Measurements from ENCODE around the gene CXCL11.
"Not testable (repeated sequence)": the region's sequence is repeated elsewhere in the genome, so short reads cannot be mapped to it uniquely, and the experiment has no call there.

Gene CXCL11

GRCh38 chr4:76044686-76045085 lies 8.8 kb upstream of the CXCL11 start:
- not testable (repeated sequence) for H3K27ac ChIP-seq; DNase-seq (ENCODE audit: low read depth, low spot score)

GRCh38 chr4:76043306-76043705 lies 7.4 kb upstream of the CXCL11 start:
- not testable (repeated sequence) for DNase-seq (ENCODE audit: low read depth, low spot score); H3K27ac ChIP-seq

DNA sequence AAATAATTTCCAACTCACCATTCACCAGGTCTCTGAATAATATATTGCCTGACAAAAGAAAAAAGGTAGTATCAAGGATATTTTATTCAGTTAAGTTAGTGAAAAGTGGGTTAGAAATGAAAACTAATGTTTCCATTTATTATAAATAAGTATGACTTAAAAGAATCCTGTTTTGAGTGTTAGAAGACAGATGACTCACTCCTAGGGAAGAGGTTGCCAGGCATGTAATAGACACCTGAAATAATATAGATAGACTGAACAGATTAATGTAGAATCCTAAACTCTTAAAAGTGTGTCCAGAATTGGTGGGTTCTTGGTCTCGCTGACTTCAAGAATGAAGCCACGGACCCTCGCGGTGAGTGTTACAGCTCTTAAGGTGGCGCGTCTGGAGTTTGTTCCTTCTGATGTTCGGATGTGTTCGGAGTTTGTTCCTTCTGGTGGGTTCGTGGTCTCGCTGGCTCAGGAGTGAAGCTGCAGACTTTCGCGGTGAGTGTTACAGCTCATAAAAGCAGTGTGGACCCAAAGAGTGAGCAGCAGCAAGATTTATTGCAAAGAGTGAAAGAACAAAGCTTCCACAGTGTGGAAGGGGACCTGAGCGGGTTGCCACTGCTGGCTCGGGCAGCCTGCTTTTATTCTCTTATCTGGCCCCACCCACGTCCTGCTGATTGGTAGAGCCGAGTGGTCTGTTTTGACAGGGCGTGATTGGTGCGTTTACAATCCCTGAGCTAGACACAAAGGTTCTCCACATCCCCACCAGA lies 6.5 kb upstream of the CXCL11 start:
- H3K27ac ChIP-seq; DNase-seq (ENCODE audit: low read depth, low spot score): not testable (repeated sequence)

DNA sequence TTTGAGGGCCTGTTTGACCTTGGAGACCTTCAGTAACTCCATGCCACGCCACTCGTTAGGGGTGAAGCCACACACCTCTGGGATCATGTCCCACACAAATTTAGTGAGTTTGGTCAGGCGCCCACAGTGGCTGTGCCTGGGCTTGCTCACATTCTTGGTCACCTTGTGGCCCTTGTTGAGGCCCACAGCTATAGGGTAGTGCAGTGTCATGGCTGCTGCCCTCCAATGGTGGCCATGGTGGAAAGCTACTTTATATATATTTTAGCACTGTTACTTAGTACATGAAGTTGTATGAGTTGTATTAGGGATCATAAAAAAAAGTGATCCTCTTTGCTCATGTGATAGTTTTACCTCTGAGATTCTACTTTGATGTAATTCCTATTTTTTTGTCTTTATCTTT lies 985 bp upstream of the CXCL11 start:
- H3K27ac ChIP-seq: no peak overlapping the region
- no peak for DNase-seq (ENCODE audit: low read depth, low spot score)

DNA sequence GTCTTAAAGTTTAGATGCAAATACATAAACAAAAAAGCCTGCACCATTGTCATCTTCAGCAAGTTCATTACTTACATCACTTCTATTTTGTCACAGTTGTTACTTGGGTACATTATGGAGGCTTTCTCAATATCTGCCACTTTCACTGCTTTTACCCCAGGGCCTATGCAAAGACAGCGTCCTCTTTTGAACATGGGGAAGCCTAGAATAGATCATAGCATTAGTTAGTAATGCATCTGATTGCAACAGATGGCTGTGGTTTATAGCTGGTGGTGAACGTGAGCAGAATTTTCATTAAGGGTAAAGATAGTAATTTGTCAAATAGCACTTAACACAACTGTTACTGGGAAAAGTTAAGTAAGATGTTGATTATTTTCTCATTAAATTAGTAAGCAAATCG lies 729 bp downstream of the CXCL11 start:
- DNase-seq (ENCODE audit: low read depth, low spot score): no peak

DNA sequence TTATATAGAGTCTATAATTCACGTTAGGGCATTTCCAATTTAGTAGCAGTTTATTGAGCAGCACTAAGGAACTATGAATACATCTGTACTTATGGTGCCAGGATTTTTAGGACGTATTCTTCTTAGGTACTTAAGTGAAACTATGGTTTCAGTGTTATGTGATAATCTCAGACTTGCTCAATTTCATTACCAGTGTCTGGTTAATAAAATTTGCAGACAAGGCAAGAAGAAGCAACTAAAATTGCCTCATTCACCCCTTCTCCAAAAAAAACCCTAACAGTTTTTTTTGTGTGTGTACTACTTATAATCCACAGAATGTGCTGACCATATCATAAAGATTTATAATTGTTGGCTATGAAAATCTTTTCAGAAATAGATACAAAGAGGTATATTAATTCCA lies 6.6 kb downstream of the CXCL11 start:
- no peak for DNase-seq (ENCODE audit: low read depth, low spot score)
- H3K27ac ChIP-seq: no peak overlapping the region

More for the DNA sequence above, 729 bp downstream of the CXCL11 start:
- no peak overlapping the region for H3K27ac ChIP-seq

DNA sequence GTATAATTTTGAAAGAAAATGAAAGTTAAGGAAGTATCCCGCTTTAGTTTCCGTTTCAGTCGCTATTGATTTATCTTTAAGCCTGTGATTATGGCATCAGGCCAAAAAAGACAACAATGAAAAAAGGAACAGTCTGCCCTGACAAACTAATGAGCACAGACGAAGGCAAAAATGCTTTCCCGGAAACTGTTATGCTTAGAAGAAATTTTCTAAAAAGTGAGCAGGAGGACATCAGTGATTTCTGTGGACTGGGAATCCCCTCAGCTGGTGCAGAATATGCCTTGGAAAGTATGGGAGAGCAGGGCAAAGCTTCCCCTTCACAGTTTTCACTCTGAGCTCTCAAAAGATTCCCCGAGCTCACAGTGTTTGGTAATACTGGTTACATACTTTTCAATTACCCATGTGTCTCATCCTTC lies 7.5 kb downstream of the CXCL11 start:
- DNase-seq (ENCODE audit: low read depth, low spot score): no peak
- no peak overlapping the region for H3K27ac ChIP-seq

- H3K27ac ChIP-seq: no peak overlapping the region
- no peak for DNase-seq (ENCODE audit: low read depth, low spot score)
Observed at GRCh38 chr4:76024065-76024464, 11.8 kb downstream of the CXCL11 start.

DNA sequence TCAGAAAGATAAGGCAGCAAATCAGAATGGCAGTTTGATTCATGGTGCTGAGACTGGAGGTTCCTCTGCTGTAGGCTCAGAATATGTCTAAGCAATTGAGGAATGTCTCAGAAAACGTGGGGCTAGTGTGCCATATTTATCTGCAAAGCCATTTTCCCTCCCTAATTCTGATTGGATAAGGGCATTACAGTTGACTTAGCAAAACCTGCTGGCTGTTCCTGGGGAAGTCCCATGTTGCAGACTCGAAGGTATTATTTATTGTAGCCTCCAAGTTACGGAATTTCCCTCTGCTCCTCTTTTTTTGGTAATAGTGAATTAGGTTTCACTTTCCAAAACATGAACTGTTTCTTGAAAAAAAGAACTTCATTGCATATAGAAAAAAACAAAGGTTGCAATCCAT lies 12.5 kb downstream of the CXCL11 start, which contains the start of gene CXCL10:
Gene CXCL10 (minus strand): TSS at position 109 of the 400 bp plus-strand sequence. CDS start 66 bp downstream, at position 43.
- no peak for DNase-seq (ENCODE audit: low read depth, low spot score)
- no peak within 1 kb of the TSS for H3K27ac ChIP-seq

DNA sequence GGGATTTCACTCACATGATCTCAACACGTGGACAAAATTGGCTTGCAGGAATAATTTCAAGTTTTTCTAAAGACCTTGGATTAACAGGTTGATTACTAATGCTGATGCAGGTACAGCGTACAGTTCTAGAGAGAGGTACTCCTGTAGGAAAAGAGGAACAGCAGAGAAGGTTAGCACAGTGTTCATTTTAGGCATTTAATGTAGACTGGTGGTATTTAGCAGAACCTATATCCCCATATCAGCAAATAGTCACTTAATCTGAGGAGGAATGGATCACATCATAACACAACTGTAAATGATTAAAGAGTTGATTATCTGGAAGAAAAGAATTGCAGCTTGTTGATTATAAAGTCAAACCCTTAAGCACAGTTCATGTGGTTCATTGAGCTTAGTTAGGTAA lies 13.2 kb downstream of the CXCL11 start:
- no peak overlapping the region for H3K27ac ChIP-seq
- DNase-seq (ENCODE audit: low read depth, low spot score): no peak

DNA sequence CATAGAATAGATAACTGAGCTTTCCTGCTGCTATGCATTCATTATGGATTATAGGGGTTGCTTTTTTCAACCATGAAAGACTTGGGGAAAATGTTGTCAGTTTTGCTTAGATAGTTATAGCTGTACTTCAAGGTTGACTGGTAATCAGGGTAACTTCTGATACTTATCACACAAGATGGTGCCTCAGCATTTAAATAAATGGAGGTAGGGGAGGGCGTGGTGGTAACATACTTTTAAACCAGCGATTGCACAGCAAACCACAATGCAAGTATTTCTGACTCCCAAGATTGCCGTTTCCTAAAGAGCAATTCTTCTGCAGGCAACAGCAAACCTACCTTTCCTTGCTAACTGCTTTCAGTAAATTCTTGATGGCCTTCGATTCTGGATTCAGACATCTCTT lies 13.8 kb downstream of the CXCL11 start:
- no peak for DNase-seq (ENCODE audit: low read depth, low spot score)
- no peak overlapping the region for H3K27ac ChIP-seq

DNA sequence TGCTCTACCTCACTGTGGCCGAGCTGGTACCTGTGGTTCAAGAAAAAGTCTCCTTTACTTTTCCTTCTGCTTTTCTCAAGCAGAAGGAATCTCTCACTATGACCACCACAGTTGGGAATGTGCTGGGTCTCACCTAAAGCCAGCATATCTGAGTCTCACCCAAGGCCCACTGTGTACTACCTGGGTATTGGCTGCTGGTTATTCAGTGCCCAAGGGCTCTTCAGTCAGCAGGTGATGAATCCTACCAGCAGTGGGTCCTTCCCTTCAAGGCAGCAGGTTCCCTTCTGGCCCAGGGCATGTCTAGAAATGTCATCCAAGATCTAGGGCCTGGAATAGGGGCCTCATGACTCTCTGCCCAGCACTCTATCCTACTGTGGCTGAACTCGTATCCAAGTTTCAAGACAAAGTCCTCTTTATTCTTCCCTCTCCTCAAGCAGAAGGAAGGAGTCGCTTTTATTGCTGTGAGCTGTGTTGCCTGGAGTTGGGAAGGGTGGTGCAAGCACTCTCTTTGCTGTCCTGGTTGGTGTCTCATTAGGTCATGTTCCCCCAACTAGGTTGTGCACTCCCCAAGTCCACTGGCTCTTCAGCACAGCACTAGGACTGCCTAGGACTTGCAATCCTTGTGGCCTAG lies 18.7 kb downstream of the CXCL11 start:
- no peak for DNase-seq (ENCODE audit: low read depth, low spot score)
- H3K27ac ChIP-seq: peak overlapping the region; percentile 26

DNA sequence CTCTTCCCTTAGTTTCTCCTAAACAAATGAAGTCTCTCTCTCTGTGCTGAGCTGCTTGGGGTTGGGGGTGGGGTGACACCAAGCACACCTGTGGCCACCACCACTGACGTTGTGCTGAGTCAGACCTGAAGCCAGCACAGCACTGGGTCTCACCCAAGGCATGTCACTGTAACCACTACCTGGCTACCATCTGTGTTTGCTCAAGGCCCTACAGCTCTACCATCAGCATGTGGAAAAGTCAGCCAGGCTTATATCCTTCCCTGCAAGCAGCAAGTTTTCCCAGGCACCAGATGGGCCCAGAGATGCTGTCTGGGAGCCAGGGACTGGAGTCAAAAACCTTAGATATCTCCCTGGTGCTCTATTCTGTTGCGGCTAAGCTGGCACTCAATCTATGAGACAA lies 19.5 kb downstream of the CXCL11 start:
- H3K27ac ChIP-seq: peak overlapping the region; percentile 26
- DNase-seq (ENCODE audit: low read depth, low spot score): peak; percentile 31

GRCh38 chr4:76013540-76013939 lies 22.3 kb downstream of the CXCL11 start:
- peak overlapping the region; percentile 95 for H3K27ac ChIP-seq
- no peak for DNase-seq (ENCODE audit: low read depth, low spot score)

DNA sequence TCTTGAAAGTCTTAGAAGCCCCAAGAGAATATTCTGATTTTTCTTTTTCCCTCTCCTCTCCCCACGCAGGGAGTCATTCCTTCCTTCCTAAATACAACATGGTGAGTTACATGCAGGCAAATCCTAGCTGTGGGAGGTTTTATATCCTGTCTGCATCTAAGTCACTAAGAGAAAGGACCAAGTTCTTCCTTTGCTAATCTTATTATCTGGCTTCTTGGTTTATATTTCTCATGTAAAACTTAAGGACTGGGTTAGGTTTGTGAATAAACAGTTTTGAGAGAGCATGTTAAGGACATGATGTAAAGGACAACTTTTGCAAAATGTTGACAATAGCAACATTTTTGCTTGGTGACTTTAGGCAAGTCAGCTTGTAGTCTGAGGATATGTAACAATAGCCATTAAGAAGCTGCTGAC lies 23.5 kb downstream of the CXCL11 start:
- H3K27ac ChIP-seq: peak overlapping the region; percentile 95
- no peak for DNase-seq (ENCODE audit: low read depth, low spot score)

- H3K27ac ChIP-seq: peak overlapping the region; percentile 95
- DNase-seq (ENCODE audit: low read depth, low spot score): peak; percentile 26
Observed at GRCh38 chr4:76011700-76012387, 24.0 kb downstream of the CXCL11 start.

DNA sequence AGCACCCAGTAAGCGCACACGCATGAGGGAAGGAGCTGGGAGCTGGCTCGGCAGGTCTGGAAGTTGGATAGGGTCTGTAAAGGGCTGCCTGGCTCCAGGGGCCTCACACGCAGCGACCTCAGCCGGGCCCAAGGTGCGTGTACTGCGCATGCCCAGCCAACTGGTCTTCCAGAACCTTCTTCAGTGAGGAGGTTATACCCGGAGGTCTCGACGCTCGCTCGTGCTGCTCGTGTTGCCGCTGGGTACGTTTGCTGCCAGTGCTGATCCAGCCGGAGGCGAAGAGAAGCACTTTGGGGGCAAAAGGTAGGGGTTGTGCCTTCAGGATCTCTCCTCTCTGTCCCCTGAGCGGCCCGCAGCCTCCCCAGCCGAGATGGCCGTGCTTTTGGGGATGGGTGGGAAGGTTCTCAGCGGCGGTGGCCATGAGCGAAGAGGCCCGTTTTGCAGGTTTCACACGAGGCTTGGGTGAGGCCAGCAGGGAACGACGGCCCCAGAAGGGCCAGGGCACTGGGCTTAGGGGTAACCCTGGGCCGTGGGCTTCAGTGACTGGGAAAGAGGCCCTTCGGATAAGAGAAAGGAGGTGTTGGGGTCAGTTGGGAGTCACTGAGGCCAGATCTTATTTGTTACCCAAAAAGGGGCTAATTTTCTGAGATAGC lies 24.7 kb downstream of the CXCL11 start:
- DNase-seq (ENCODE audit: low read depth, low spot score): no peak
- peak overlapping the region; percentile 95 for H3K27ac ChIP-seq

GRCh38 chr4:76010576-76010975 lies 25.3 kb downstream of the CXCL11 start:
- H3K27ac ChIP-seq: no peak overlapping the region
- no peak for DNase-seq (ENCODE audit: low read depth, low spot score)

- no peak overlapping the region for H3K27ac ChIP-seq
- DNase-seq (ENCODE audit: low read depth, low spot score): no peak
Observed at GRCh38 chr4:76009311-76009710, 26.6 kb downstream of the CXCL11 start.

DNA sequence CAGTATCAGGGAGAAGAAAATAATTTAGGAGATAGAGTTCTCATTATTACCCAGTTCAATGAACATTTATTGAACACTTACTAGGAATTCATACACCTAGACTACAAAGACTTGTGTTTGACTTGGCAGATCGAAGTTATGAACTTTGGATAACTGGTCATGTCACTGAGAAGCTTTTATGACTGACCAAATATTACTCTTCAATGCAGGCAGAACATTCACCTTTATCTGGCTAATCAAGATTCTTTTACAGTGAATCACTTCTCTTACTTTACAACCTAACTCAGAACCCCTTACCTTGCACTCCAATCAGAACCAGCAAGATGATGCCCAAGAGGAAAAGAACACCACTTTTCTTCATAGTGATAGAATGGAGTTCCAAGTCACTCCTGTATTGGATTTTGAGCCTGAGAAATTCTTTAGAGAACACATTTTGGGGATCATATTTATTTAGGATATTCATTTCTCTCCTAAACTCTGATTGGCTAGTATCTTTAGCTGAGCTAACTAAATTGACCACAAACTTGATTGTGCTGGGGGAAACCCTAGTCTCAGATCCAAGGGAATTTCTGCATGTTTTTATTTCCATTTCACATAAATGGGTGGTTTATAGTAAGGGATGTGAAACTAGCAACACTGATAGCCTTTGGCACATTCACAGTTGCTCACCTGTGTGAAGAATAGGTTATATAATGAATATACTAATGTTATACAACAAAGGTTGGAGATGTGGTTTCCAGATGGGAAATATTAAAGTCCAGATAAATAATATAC lies 28.6 kb downstream of the CXCL11 start, which contains the start of gene CXCL9:
Gene CXCL9 (minus strand): TSS at position 421 of the 774 bp plus-strand sequence. CDS start 60 bp downstream, at position 361.
- peak; percentile 49 for DNase-seq (ENCODE audit: low read depth, low spot score)
- peak within 1 kb of the TSS; percentile 14 for H3K27ac ChIP-seq
